VCaP (cell line): Measurements from ENCODE around the gene IMPA2.
"Not testable (repeated sequence)": the region's sequence is repeated elsewhere in the genome, so short reads cannot be mapped to it uniquely, and the experiment has no call there.

ENCODE experiments used
- H3K27ac ChIP-seq: fragments of 450-650 bp; 2 replicates; pipeline ENCODE4 v1.5.1; 2017
- CTCF ChIP-seq: fragments of 450-650 bp; conservative IDR thresholded peaks from 2 replicates; pipeline ENCODE4 v1.5.1; 2017; ENCODE audit warnings: mild to moderate bottlenecking, moderate library complexity

IMPA2 gene

GRCh38 chr18:11981192-11981542 lies at the start of gene IMPA2:
Gene IMPA2, plus strand, starts transcription at chr18:11981507. Its CDS starts 163 bp downstream, at chr18:11981670.
- peak within 1 kb of the TSS; percentile 93 for H3K27ac ChIP-seq

GRCh38 chr18:11932393-11932792 lies 48.9 kb upstream of the IMPA2 start:
- no peak overlapping the region for H3K27ac ChIP-seq
- TF ChIP-seq CTCF = no peak

More at GRCh38 chr18:11981192-11981542, at the start of gene IMPA2:
- TF ChIP-seq CTCF = no peak

GRCh38 chr18:11937874-11938478 lies 43.3 kb upstream of the IMPA2 start:
- no peak overlapping the region for H3K27ac ChIP-seq
- TF ChIP-seq CTCF = peak; percentile 90

- H3K27ac ChIP-seq = no peak overlapping the region
- TF ChIP-seq CTCF = no peak
Measured at GRCh38 chr18:11940956-11941355, 40.4 kb upstream of the IMPA2 start.

- H3K27ac ChIP-seq = no peak overlapping the region
- no peak for TF ChIP-seq CTCF
Measured at GRCh38 chr18:11943551-11943950, 37.8 kb upstream of the IMPA2 start.

- H3K27ac ChIP-seq = no peak overlapping the region
- TF ChIP-seq CTCF = no peak
Measured at GRCh38 chr18:11944252-11944651, 37.1 kb upstream of the IMPA2 start.

- no peak for TF ChIP-seq CTCF
- H3K27ac ChIP-seq = no peak overlapping the region
Measured at GRCh38 chr18:11944786-11945185, 36.5 kb upstream of the IMPA2 start.

GRCh38 chr18:11945834-11946659 lies 35.3 kb upstream of the IMPA2 start:
- not testable (repeated sequence) for H3K27ac ChIP-seq
